ENCODE data around the gene CCSAP. TPM values are rescaled to one million over a fixed set of nuclear protein-coding genes. Genes with fewer than 3 reads are reported as not detected.

Gene CCSAP
- total RNA-seq, 1 experiment from 2014 or later: 11.0 TPM

Other genes with a start within 250 kb of the CCSAP start
- gene RAB4A, start 71.9 kb downstream of the CCSAP start, total RNA-seq (2014; rRNA removed): 14.3 and 17.1 TPM in 2 replicates
- gene ACTA1, start 91.0 kb upstream of the CCSAP start, total RNA-seq (2014; rRNA removed): 0.34 TPM in 1 of 2 replicates, not detected in the other
- 33.3 and 36.3 TPM in 2 replicates for gene NUP133, start 165.3 kb upstream of the CCSAP start, total RNA-seq (2014; rRNA removed)
- gene ABCB10, start 215.7 kb upstream of the CCSAP start, total RNA-seq (2014; rRNA removed): 21.6 and 23.1 TPM in 2 replicates

Data from LHCN-M2 (cell line).